Activated T-helper 1 cell treated with anti-CD3 and anti-CD28 coated beads, Interleukin-12 subunit alpha, Interleukin-12 subunit beta, Interleukin-2, Interleukin-4 antibody, amounts not matched to agents 30 ng/mL and 10 ng/mL and 1 ng/mL, durations not matched to agents 14 hours and 24 hours and 36 hours (primary cell): ENCODE measurements around the gene RIC8A. TPM values are rescaled to one million over a fixed set of nuclear protein-coding genes. Genes with fewer than 3 reads are reported as not detected.

Experiments used
- total RNA-seq: library from RNA; stranded (reverse); gene quantifications from 2 replicates; pipeline ENCODE4 v1.2.3, GENCODE V29; 2022

The RIC8A gene
- total RNA-seq, 1 donor from 2014 or later, result 132 TPM

Other genes starting within 250 kb of the RIC8A start
- not detected in 2 replicates for gene SCGB1C1, start 14.6 kb upstream of the RIC8A start, total RNA-seq
- 42.0 and 48.7 TPM in 2 replicates for gene BET1L, start 309 bp upstream of the RIC8A start, total RNA-seq
- 11.6 and 14.8 TPM in 2 replicates for gene SIRT3, start 28.6 kb downstream of the RIC8A start, total RNA-seq
- 261 and 266 TPM in 2 replicates for gene PSMD13, start 29.3 kb downstream of the RIC8A start, total RNA-seq
- gene NLRP6, start 70.7 kb downstream of the RIC8A start, total RNA-seq, result 4.9 and 5.2 TPM in 2 replicates
- 164 and 167 TPM in 2 replicates for gene PGGHG, start 81.4 kb downstream of the RIC8A start, total RNA-seq
- not detected in 2 replicates for gene IFITM5, start 91.8 kb downstream of the RIC8A start, total RNA-seq
- gene IFITM2, start 100.1 kb downstream of the RIC8A start, total RNA-seq, result 494 and 521 TPM in 2 replicates
- 208 and 214 TPM in 2 replicates for gene IFITM1, start 106.3 kb downstream of the RIC8A start, total RNA-seq
- gene IFITM3, start 113.2 kb downstream of the RIC8A start, total RNA-seq, result 3.6 and 4.6 TPM in 2 replicates
- 3.8 and 5.1 TPM in 2 replicates for gene B4GALNT4, start 161.8 kb downstream of the RIC8A start, total RNA-seq
- not detected in 2 replicates for gene PKP3, start 186.5 kb downstream of the RIC8A start, total RNA-seq
- 38.3 and 43.9 TPM in 2 replicates for gene SIGIRR, start 207.3 kb downstream of the RIC8A start, total RNA-seq
- 33.1 and 33.8 TPM in 2 replicates for gene ANO9, start 234.3 kb downstream of the RIC8A start, total RNA-seq
- gene PTDSS2, start 242.6 kb downstream of the RIC8A start, total RNA-seq, result 31.0 and 33.9 TPM in 2 replicates